PFSK-1 (cell line): ENCODE measurements around the gene OR8H3.

ENCODE experiments used
- FOXP2 ChIP-seq: optimal IDR thresholded peaks from 2 replicates; pipeline ENCODE3; 2011; ENCODE audit warnings: borderline replicate concordance, control low read depth, inconsistent platforms; ENCODE audit not compliant: insufficient read depth; ENCODE audit errors: extremely low read length, extremely low read depth
- POLR2AphosphoS5 ChIP-seq: IDR thresholded peaks from 2 replicates; pipeline ENCODE4 v1.6.1; 2012; ENCODE audit warnings: low read depth, mild to moderate bottlenecking, control low read depth, low read length, moderate library complexity
- REST ChIP-seq, 2 experiments: IDR thresholded peaks; 2 replicates each; pipeline versions ENCODE4 v1.6.1 to v1.8.0; 2011 to 2012; ENCODE audit warnings: low read depth in 2 of 2, low read length in 2 of 2, control low read depth in 1 of 2, inconsistent platforms in 1 of 2, mild to moderate bottlenecking in 1 of 2, moderate library complexity in 1 of 2; ENCODE audit not compliant: insufficient read depth in 1 of 2
- SIN3A ChIP-seq: IDR thresholded peaks from 2 replicates; pipeline ENCODE4 v1.6.1; 2012; ENCODE audit warnings: mild to moderate bottlenecking, low read length, moderate library complexity, borderline replicate concordance; ENCODE audit not compliant: insufficient read depth
- TAF1 ChIP-seq: IDR thresholded peaks from 2 replicates; pipeline ENCODE4 v1.6.1; 2012; ENCODE audit warnings: low read length, control low read depth, borderline replicate concordance; ENCODE audit not compliant: insufficient read depth

Gene OR8H3

GRCh38 chr11:56160217-56160616 lies 38.0 kb downstream of the OR8H3 start, which contains the start of gene OR8K5:
Gene OR8K5, minus strand, starts transcription at chr11:56160317. Its CDS starts 0 bp downstream, at chr11:56160317.
- TF ChIP-seq TAF1 (no peak), FOXP2 (no peak), SIN3A (no peak), POLR2AphosphoS5 (no peak), REST (IDR thresholded peaks at IDR 0.05; ENCODE audit: insufficient read depth in 1 of 2, low read depth in 2 of 2, low read length in 2 of 2) (no peak)

GRCh38 chr11:56163804-56164203 lies 41.6 kb downstream of the OR8H3 start:
- TF ChIP-seq POLR2AphosphoS5 = no peak
- TF ChIP-seq FOXP2 = no peak

GRCh38 chr11:56172256-56172830 lies 50.2 kb downstream of the OR8H3 start:
- TF ChIP-seq TAF1 = no peak
- no peak for TF ChIP-seq SIN3A
- no peak for TF ChIP-seq FOXP2
- no peak for TF ChIP-seq REST (IDR thresholded peaks at IDR 0.05; ENCODE audit: insufficient read depth in 1 of 2, low read depth in 2 of 2, low read length in 2 of 2)
- no peak for TF ChIP-seq POLR2AphosphoS5
